Thyroid gland (tissue), 4 donors: ENCODE data around the gene UNKL. TPM values are rescaled to one million over a fixed set of nuclear protein-coding genes. Genes with fewer than 3 reads are reported as not detected.

Experiments
- DNase-seq, 2 donors: peaks; one replicate each; pipeline ENCODE4 v3.0.0-alpha.2; 2019
- H3K27ac ChIP-seq, 3 donors: fragments of 200-600 bp; sonication (generic); 1 replicate in 2 of 3; 2 replicates in 1 of 3; pipeline ENCODE4 v1.5.1; 2016 to 2019; ENCODE audit warnings: mild to moderate bottlenecking in 1 of 3, moderate library complexity in 1 of 3
- H3K27me3 ChIP-seq: fragments of 200-600 bp; sonication (generic); one replicate; pipeline ENCODE4 v1.5.1; 2019
- H3K36me3 ChIP-seq, 2 donors: fragments of 200-600 bp; sonication (generic); one replicate each; pipeline ENCODE4 v1.5.1; 2016 to 2019
- H3K4me1 ChIP-seq, 2 donors: fragments of 200-600 bp; sonication (generic); one replicate each; pipeline ENCODE4 v1.5.1; 2017 to 2019
- H3K4me3 ChIP-seq, 3 donors: fragments of 200-600 bp; sonication (generic); replicated peaks in 1 of 3; 1 replicate in 2 of 3; 2 replicates in 1 of 3; pipeline ENCODE4 v1.5.1; 2016; ENCODE audit warnings: mild to moderate bottlenecking in 1 of 3
- H3K9me3 ChIP-seq: fragments of 200-600 bp; sonication (generic); one replicate; pipeline ENCODE4 v1.5.1; 2017
- CTCF ChIP-seq, 6 experiments: fragments of 200-600 bp in 3 of 6; fragments of 450-650 bp in 3 of 6; sonication (generic) in 3 of 6; IDR thresholded peaks; one replicate each; pipeline ENCODE4 v1.5.1; 2016 to 2019; ENCODE audit warnings: antibody characterized with exemption in 6 of 6, mild to moderate bottlenecking in 2 of 6, inconsistent platforms in 1 of 6, moderate library complexity in 1 of 6
- POLR2A ChIP-seq, 2 donors: fragments of 450-650 bp; IDR thresholded peaks; one replicate each; pipeline ENCODE4 v1.6.1; 2017; ENCODE audit warnings: antibody characterized with exemption in 2 of 2, mild to moderate bottlenecking in 2 of 2, moderate library complexity in 1 of 2
- WGBS, 2 donors: methylation state at CpG; one replicate each; pipeline ENCODE4 v1.1.5; 2017; 5-methylcytosine and 5-hydroxymethylcytosine counted together
- intact Hi-C: fragments of 100-400 bp; cut with DNase I; formaldehyde crosslinking; loops from one replicate; pipeline ENCODE4 v1.15.1; 2023
- total RNA-seq, 4 donors: library from RNA; depleted of rRNA; stranded (reverse); fragments of >200 nt; gene quantifications; one replicate each; pipeline ENCODE4 v1.2.3, GENCODE V29; 2016

UNKL gene
- total RNA-seq, 4 donors from 2014 or later: 26.2 to 46.9 (median 31.3) TPM

GRCh38 chr16:1327619-1327947 is 86.9 kb downstream of the UNKL start:
- no peak overlapping the region for H3K4me3 ChIP-seq
- peaks cover 11 to 16% of the 10 kb centered on the region in 2 donors for H3K4me1 ChIP-seq
- no peaks in the 10 kb centered on the region for H3K27me3 ChIP-seq
- H3K27ac ChIP-seq: no peak overlapping the region
- intact Hi-C loops: no loop called here
- H3K9me3 ChIP-seq: no peaks in the 10 kb centered on the region
- WGBS, 2 donors: 50 to 59% methylated on average over 2 to 5 of the region's 5 CpGs
- H3K36me3 ChIP-seq: peaks cover 23 to 27% of the 10 kb centered on the region in 2 donors
- TF ChIP-seq POLR2A (IDR thresholded peaks at IDR 0.05) (no peak), CTCF (IDR thresholded peaks at IDR 0.05) (no peak)
- no peak for DNase-seq

- intact Hi-C loops: no loop called here
- H3K27me3 ChIP-seq: no peaks in the 10 kb centered on the region
- no peak for DNase-seq
- no peak overlapping the region for H3K4me3 ChIP-seq
- peaks cover 9 to 11% of the 10 kb centered on the region in 2 donors for H3K4me1 ChIP-seq
- TF ChIP-seq CTCF (IDR thresholded peaks at IDR 0.05): no peak
- no peak for TF ChIP-seq POLR2A (IDR thresholded peaks at IDR 0.05)
- peaks cover 23 to 27% of the 10 kb centered on the region in 2 donors for H3K36me3 ChIP-seq
- H3K9me3 ChIP-seq: no peaks in the 10 kb centered on the region
- H3K27ac ChIP-seq: no peak overlapping the region
- WGBS, 2 donors: 76 to 91% methylated on average over 7 to 10 of the region's 17 CpGs
These were observed 87.4 kb downstream of the UNKL start for GRCh38 chr16:1326946-1327618.

- WGBS, 2 donors: 80 to 86% methylated on average over 13 to 16 of the region's 17 CpGs
- DNase-seq: no peak
- Histone ChIP-seq H3K36me3 (peaks cover 28% of the 10 kb centered on the region in 2 donors), H3K4me3 (no peak overlapping the region), H3K27ac (no peak overlapping the region), H3K9me3 (no peaks in the 10 kb centered on the region), H3K27me3 (no peaks in the 10 kb centered on the region), H3K4me1 (peaks cover 2 to 4% of the 10 kb centered on the region in 2 donors)
- TF ChIP-seq POLR2A (IDR thresholded peaks at IDR 0.05) (no peak), CTCF (IDR thresholded peaks at IDR 0.05) (no peak)
- intact Hi-C loops: no loop called here
These were observed 88.1 kb downstream of the UNKL start for GRCh38 chr16:1326391-1326790.

- DNase-seq: no peak
- Histone ChIP-seq H3K9me3 (no peaks in the 10 kb centered on the region), H3K27ac (no peak overlapping the region), H3K4me3 (no peak overlapping the region), H3K36me3 (peaks cover 31 to 34% of the 10 kb centered on the region in 2 donors), H3K4me1 (no peaks in the 10 kb centered on the region), H3K27me3 (no peaks in the 10 kb centered on the region)
- intact Hi-C loops: no loop called here
- TF ChIP-seq CTCF (IDR thresholded peaks at IDR 0.05) (no peak), POLR2A (IDR thresholded peaks at IDR 0.05) (no peak)
- 84% methylated on average over 8 of the region's 20 CpGs; no CpG with 5 or more reads in 1 of the 2 donors for WGBS, 2 donors
These were observed 88.7 kb downstream of the UNKL start for GRCh38 chr16:1325673-1326371.

- no peak for TF ChIP-seq POLR2A (IDR thresholded peaks at IDR 0.05)
- no peak for TF ChIP-seq CTCF (IDR thresholded peaks at IDR 0.05)
- Histone ChIP-seq H3K36me3 (peaks cover 37 to 40% of the 10 kb centered on the region in 2 donors), H3K27ac (no peak overlapping the region), H3K4me3 (no peak overlapping the region), H3K9me3 (no peaks in the 10 kb centered on the region), H3K27me3 (no peaks in the 10 kb centered on the region), H3K4me1 (no peaks in the 10 kb centered on the region)
- intact Hi-C loops: no loop called here
- DNase-seq: no peak
- WGBS, 2 donors: 88 to 93% methylated on average over 9 to 15 of the region's 15 CpGs
These were observed 89.2 kb downstream of the UNKL start for GRCh38 chr16:1325261-1325660.
